Measurements from ENCODE around the gene GNAI2.

The GNAI2 gene

GRCh38 chr3:50264383-50264963 is 28.5 kb downstream of the GNAI2 start:
- no peak for TF ChIP-seq CTCF (IDR thresholded peaks at IDR 0.05; ENCODE audit: low read length, missing control alignments)
- DNase-seq (ENCODE audit: low read depth): peak; percentile 86
- no peak overlapping the region for H3K4me3 ChIP-seq (replicated peaks; ENCODE audit: low read depth, low read length)

- H3K4me3 ChIP-seq (replicated peaks; ENCODE audit: low read depth, low read length): no peak overlapping the region
- no peak for DNase-seq (ENCODE audit: low read depth)
- TF ChIP-seq CTCF (IDR thresholded peaks at IDR 0.05; ENCODE audit: low read length, missing control alignments): no peak
These were observed 29.0 kb downstream of the GNAI2 start for GRCh38 chr3:50264964-50265485.

GRCh38 chr3:50265571-50265970 is 29.6 kb downstream of the GNAI2 start:
- TF ChIP-seq CTCF (IDR thresholded peaks at IDR 0.05; ENCODE audit: low read length, missing control alignments): no peak
- no peak for DNase-seq (ENCODE audit: low read depth)
- no peak overlapping the region for H3K4me3 ChIP-seq (replicated peaks; ENCODE audit: low read depth, low read length)

- no peak for TF ChIP-seq CTCF (IDR thresholded peaks at IDR 0.05; ENCODE audit: low read length, missing control alignments)
- no peak overlapping the region for H3K4me3 ChIP-seq (replicated peaks; ENCODE audit: low read depth, low read length)
- no peak for DNase-seq (ENCODE audit: low read depth)
These were observed 30.0 kb downstream of the GNAI2 start for GRCh38 chr3:50266017-50266416.

- peak overlapping the region; percentile 55 for H3K4me3 ChIP-seq (replicated peaks; ENCODE audit: low read depth, low read length)
- DNase-seq (ENCODE audit: low read depth): no peak
- TF ChIP-seq CTCF (IDR thresholded peaks at IDR 0.05; ENCODE audit: low read length, missing control alignments): no peak
These were observed 30.8 kb downstream of the GNAI2 start for GRCh38 chr3:50266836-50267235.

- peak; percentile 26 for DNase-seq (ENCODE audit: low read depth)
- peak overlapping the region; percentile 55 for H3K4me3 ChIP-seq (replicated peaks; ENCODE audit: low read depth, low read length)
- TF ChIP-seq CTCF (IDR thresholded peaks at IDR 0.05; ENCODE audit: low read length, missing control alignments): no peak
These were observed 31.4 kb downstream of the GNAI2 start for GRCh38 chr3:50267280-50267913.

GRCh38 chr3:50268276-50268675 is 32.3 kb downstream of the GNAI2 start:
- H3K4me3 ChIP-seq (replicated peaks; ENCODE audit: low read depth, low read length): no peak overlapping the region
- no peak for DNase-seq (ENCODE audit: low read depth)
- no peak for TF ChIP-seq CTCF (IDR thresholded peaks at IDR 0.05; ENCODE audit: low read length, missing control alignments)

Measured in fibroblast of pulmonary artery (primary cell).